ENCODE results near the gene PI16.

Gene PI16

GRCh38 chr6:36999751-37000125, 45.2 kb downstream of the PI16 start:
- no peak for DNase-seq (ENCODE audit: low read depth in 1 of 2, low spot score in 1 of 2)
- no peak overlapping the region for H3K27ac ChIP-seq (replicated peaks)
- TF ChIP-seq CTCF (IDR thresholded peaks at IDR 0.05; ENCODE audit: insufficient read depth, low read length), result no peak
- no peak; the same call in 1 of the 2 replicates for TF ChIP-seq SPI1 (IDR thresholded peaks at IDR 0.05; ENCODE audit: borderline replicate concordance, low read depth)
- TF ChIP-seq POLR2AphosphoS5 (IDR thresholded peaks at IDR 0.05; ENCODE audit: low read depth), result no peak
- TF ChIP-seq REST (IDR thresholded peaks at IDR 0.05; ENCODE audit: insufficient replicate concordance, low read depth), result no peak
- no peak for TF ChIP-seq GABPA (IDR thresholded peaks at IDR 0.05; ENCODE audit: low read depth)
- no peaks in the 10 kb centered on the region for H3K27me3 ChIP-seq (ENCODE audit: insufficient read depth, poor library complexity, severe bottlenecking)
- no peak overlapping the region for H3K4me3 ChIP-seq (replicated peaks; ENCODE audit: insufficient read depth, low read length)

GRCh38 chr6:37004044-37004980, 49.8 kb downstream of the PI16 start:
- no peaks in the 10 kb centered on the region for H3K27me3 ChIP-seq (ENCODE audit: insufficient read depth, poor library complexity, severe bottlenecking)
- no peak overlapping the region for H3K4me3 ChIP-seq (replicated peaks; ENCODE audit: insufficient read depth, low read length)
- H3K27ac ChIP-seq (replicated peaks), result no peak overlapping the region
- no peak for TF ChIP-seq POLR2AphosphoS5 (IDR thresholded peaks at IDR 0.05; ENCODE audit: low read depth)
- TF ChIP-seq SPI1 (IDR thresholded peaks at IDR 0.05; ENCODE audit: borderline replicate concordance, low read depth), result no peak
- no peak for TF ChIP-seq REST (IDR thresholded peaks at IDR 0.05; ENCODE audit: insufficient replicate concordance, low read depth)
- TF ChIP-seq GABPA (IDR thresholded peaks at IDR 0.05; ENCODE audit: low read depth), result no peak
- TF ChIP-seq CTCF (IDR thresholded peaks at IDR 0.05; ENCODE audit: insufficient read depth, low read length), result no peak
- no peak for DNase-seq (ENCODE audit: low read depth in 1 of 2, low spot score in 1 of 2)

GRCh38 chr6:37005061-37005810, 50.7 kb downstream of the PI16 start, which contains the start of gene FGD2:
TSS of gene FGD2 (plus strand) at chr6:37005655. CDS start at chr6:37005818, 163 bp downstream.
- no peaks in the 10 kb centered on the region for H3K27me3 ChIP-seq (ENCODE audit: insufficient read depth, poor library complexity, severe bottlenecking)
- H3K4me3 ChIP-seq (replicated peaks; ENCODE audit: insufficient read depth, low read length), result no peak within 1 kb of the TSS
- TF ChIP-seq REST (IDR thresholded peaks at IDR 0.05; ENCODE audit: insufficient replicate concordance, low read depth), result no peak
- no peak for TF ChIP-seq CTCF (IDR thresholded peaks at IDR 0.05; ENCODE audit: insufficient read depth, low read length)
- peak; percentile 99 for TF ChIP-seq SPI1 (IDR thresholded peaks at IDR 0.05; ENCODE audit: borderline replicate concordance, low read depth)
- no peak within 1 kb of the TSS for H3K27ac ChIP-seq (replicated peaks)
- DNase-seq (ENCODE audit: low read depth in 1 of 2, low spot score in 1 of 2), result peak in 1 of 2 experiments; percentile 66
